HG03108 (cell line): ENCODE data around the gene RNFT2.

Experiments
- ATAC-seq: cut with Tn5 transposase; IDR thresholded peaks from one replicate; pipeline ENCODE4 v1.9.1; 2021; ENCODE audit warnings: moderate library complexity; ENCODE audit not compliant: unreplicated experiment

RNFT2 gene

GRCh38 chr12:116897476-116897875 is 159.4 kb downstream of the RNFT2 start:
- ATAC-seq: no peak

GRCh38 chr12:116898669-116899068 is 160.6 kb downstream of the RNFT2 start:
- no peak for ATAC-seq

- no peak for ATAC-seq
Observed at GRCh38 chr12:116901612-116902011, 163.5 kb downstream of the RNFT2 start.
